Fibroblast of lung (primary cell): Measurements from ENCODE around the gene LY9.

Experiments used
- EZH2 ChIP-seq: IDR thresholded peaks from 2 replicates; pipeline ENCODE4 v1.5.1; 2012; ENCODE audit warnings: low read length, control low read depth, mild to moderate bottlenecking; ENCODE audit errors: missing control alignments
- TF ChIP-seq, protein P1 (sequence below), 2 donors: IDR thresholded peaks in 1 of 2; conservative IDR thresholded peaks in 1 of 2; 1 replicate in 1 of 2; 2 replicates in 1 of 2; pipeline ENCODE4 v1.5.1; 2011 to 2012; ENCODE audit warnings: low read length in 2 of 2, control low read depth in 1 of 2, inconsistent platforms in 1 of 2, low read depth in 1 of 2, mild to moderate bottlenecking in 1 of 2

- TF ChIP-seq, protein P1, sequence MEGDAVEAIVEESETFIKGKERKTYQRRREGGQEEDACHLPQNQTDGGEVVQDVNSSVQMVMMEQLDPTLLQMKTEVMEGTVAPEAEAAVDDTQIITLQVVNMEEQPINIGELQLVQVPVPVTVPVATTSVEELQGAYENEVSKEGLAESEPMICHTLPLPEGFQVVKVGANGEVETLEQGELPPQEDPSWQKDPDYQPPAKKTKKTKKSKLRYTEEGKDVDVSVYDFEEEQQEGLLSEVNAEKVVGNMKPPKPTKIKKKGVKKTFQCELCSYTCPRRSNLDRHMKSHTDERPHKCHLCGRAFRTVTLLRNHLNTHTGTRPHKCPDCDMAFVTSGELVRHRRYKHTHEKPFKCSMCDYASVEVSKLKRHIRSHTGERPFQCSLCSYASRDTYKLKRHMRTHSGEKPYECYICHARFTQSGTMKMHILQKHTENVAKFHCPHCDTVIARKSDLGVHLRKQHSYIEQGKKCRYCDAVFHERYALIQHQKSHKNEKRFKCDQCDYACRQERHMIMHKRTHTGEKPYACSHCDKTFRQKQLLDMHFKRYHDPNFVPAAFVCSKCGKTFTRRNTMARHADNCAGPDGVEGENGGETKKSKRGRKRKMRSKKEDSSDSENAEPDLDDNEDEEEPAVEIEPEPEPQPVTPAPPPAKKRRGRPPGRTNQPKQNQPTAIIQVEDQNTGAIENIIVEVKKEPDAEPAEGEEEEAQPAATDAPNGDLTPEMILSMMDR (conservative IDR thresholded peaks at IDR 0.05 in 1 of 2, IDR thresholded peaks at IDR 0.05 in 1 of 2; ENCODE audit: low read depth in 1 of 2, low read length in 2 of 2): no peak
- TF ChIP-seq EZH2: no peak
These were observed 68.2 kb downstream of the LY9 start for GRCh38 chr1:160864173-160864572.
